ENCODE data around the gene BDH1.

Gene BDH1

DNA sequence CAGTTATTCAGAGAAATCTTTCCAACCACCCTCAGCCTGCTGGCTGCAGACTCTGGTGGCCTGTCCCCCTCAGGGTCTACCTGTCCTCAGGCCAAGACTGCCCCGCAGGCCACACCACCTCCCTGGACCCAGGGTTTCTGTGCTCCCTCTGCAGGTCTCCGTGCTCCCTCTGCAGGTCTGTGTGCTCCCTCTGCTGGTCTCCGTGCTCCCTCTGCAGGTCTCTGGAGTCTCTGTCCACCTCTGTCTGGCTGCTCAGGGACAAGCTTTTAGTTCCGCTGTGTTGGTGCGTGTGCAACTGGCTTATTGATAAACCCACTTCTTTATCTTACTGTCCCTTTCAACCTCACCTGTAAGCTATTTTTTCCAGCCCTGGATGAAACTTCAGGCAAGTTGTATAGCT lies 30.1 kb downstream of the BDH1 start:
- H3K4me3 ChIP-seq (ENCODE audit: low read depth, low read length), result no peak overlapping the region
- DNase-seq (ENCODE audit: low read depth), result no peak
- TF ChIP-seq, protein P1, sequence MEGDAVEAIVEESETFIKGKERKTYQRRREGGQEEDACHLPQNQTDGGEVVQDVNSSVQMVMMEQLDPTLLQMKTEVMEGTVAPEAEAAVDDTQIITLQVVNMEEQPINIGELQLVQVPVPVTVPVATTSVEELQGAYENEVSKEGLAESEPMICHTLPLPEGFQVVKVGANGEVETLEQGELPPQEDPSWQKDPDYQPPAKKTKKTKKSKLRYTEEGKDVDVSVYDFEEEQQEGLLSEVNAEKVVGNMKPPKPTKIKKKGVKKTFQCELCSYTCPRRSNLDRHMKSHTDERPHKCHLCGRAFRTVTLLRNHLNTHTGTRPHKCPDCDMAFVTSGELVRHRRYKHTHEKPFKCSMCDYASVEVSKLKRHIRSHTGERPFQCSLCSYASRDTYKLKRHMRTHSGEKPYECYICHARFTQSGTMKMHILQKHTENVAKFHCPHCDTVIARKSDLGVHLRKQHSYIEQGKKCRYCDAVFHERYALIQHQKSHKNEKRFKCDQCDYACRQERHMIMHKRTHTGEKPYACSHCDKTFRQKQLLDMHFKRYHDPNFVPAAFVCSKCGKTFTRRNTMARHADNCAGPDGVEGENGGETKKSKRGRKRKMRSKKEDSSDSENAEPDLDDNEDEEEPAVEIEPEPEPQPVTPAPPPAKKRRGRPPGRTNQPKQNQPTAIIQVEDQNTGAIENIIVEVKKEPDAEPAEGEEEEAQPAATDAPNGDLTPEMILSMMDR (IDR thresholded peaks at IDR 0.05; ENCODE audit: low read depth, low read length), result peak; percentile 4
- TF ChIP-seq POLR2A (IDR thresholded peaks at IDR 0.05; ENCODE audit: extremely low read depth, insufficient read length), result no peak
- TF ChIP-seq, protein P2, sequence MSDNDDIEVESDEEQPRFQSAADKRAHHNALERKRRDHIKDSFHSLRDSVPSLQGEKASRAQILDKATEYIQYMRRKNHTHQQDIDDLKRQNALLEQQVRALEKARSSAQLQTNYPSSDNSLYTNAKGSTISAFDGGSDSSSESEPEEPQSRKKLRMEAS (IDR thresholded peaks at IDR 0.05; ENCODE audit: low read depth, low read length), result no peak

DNA sequence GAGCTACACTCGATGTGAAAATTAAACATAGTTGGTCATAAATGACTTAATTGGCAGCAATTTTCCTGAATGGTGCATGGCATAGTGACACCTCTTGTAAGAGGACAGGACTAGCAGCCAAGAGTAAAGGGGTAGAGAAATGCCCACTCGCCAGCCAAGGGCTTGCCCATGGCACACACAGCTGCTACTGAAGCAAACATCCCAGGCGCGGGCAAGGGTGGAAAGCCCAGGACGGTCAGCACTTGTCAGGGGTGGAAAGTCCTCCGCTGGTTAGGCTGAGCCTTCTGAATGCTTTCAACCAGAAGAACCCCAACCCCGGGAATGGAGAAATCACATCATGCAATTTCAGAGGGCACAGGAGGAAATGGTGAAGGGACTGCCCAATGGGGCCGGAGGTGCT lies 31.6 kb downstream of the BDH1 start:
- H3K4me3 ChIP-seq (ENCODE audit: low read depth, low read length), result no peak overlapping the region
- TF ChIP-seq POLR2A (IDR thresholded peaks at IDR 0.05; ENCODE audit: extremely low read depth, insufficient read length), result no peak

DNA sequence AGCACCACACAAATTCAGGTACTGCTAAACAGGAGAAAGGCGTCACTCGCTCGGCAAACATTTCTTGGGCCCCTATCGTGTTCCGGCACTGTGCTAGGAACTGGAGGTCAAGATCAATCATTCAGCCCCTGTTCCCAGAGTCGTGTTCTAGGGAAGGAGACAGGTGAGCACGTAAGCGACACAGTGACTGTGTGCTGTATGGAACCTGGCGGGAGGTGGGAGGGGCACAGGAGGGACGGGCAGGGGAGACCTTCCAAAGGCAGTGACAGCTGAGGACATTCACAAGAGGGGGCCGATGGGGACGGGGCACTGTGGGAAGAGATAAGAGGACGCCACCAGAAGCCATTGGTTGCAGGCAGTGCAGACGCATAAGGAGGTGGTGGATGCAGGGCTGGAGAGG lies 32.2 kb downstream of the BDH1 start:
- H3K4me3 ChIP-seq (ENCODE audit: low read depth, low read length), result no peak overlapping the region
- TF ChIP-seq MYC (IDR thresholded peaks at IDR 0.05; ENCODE audit: low read depth, low read length) (no peak), POLR2A (IDR thresholded peaks at IDR 0.05; ENCODE audit: extremely low read depth, insufficient read length) (no peak)
- TF ChIP-seq, protein P2 (IDR thresholded peaks at IDR 0.05; ENCODE audit: low read depth, low read length), result no peak
- TF ChIP-seq, protein P1 (IDR thresholded peaks at IDR 0.05; ENCODE audit: low read depth, low read length), result no peak
- DNase-seq (ENCODE audit: low read depth), result no peak

More for the DNA sequence above, 31.6 kb downstream of the BDH1 start:
- DNase-seq (ENCODE audit: low read depth), result no peak

DNA sequence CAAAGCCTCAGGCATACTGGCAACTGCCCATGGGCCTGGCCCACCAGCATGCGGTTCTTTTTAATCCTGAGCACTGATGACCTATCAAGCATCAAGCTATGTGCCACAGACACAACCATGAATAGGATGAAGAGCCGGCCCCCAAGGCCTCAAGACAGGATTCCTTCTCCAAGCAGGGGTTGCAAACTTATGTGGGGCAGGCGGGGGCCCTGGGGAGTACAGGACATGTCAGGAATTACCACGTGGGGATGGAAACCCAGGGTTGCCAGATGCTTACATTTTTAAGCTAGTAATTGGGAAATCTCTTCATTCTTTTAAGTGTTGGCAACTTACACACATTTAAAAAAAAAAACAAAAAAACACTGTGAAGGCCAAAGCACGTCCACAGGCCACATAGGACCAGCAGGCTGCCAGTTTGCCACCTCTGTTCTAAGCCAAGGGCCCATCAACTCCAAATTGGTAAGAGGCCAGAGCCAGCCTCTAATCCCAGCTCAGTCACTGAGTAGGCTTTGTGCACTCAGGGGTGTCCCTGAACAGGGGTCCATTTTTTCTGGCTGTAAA lies 32.8 kb downstream of the BDH1 start:
- DNase-seq (ENCODE audit: low read depth), result no peak
- TF ChIP-seq, protein P1 (IDR thresholded peaks at IDR 0.05; ENCODE audit: low read depth, low read length), result no peak
- TF ChIP-seq MYC (IDR thresholded peaks at IDR 0.05; ENCODE audit: low read depth, low read length) (no peak), POLR2A (IDR thresholded peaks at IDR 0.05; ENCODE audit: extremely low read depth, insufficient read length) (no peak)
- TF ChIP-seq, protein P2 (IDR thresholded peaks at IDR 0.05; ENCODE audit: low read depth, low read length), result no peak
- H3K4me3 ChIP-seq (ENCODE audit: low read depth, low read length), result no peak overlapping the region

DNA sequence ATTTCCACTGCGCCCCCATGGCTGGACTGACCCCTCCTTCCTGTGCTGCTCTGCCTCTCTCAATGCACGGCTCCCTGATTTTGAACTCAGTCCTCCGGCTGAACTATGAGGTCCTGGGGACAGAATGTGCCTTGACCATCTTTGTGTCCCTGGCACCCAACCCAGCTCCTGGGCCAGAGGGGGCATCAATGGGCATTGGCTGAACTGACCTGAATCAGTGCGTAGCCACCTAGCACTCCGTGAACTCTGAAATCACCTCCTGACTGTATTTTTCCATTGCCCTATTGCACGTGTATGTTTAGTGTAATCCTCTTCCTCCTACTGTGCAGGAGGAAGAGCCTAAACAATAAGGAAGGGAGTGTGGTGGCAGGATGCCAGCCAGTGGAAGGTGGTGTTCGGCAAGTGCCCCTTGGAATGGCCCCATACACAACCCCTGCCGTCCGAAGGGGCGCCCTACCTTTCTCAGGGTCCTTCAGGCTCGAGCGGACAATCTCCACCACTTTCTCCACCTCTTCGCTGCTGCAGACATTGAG lies 33.5 kb downstream of the BDH1 start:
- no peak overlapping the region for H3K4me3 ChIP-seq (ENCODE audit: low read depth, low read length)
- no peak for TF ChIP-seq POLR2A (IDR thresholded peaks at IDR 0.05; ENCODE audit: extremely low read depth, insufficient read length)
- TF ChIP-seq, protein P2 (IDR thresholded peaks at IDR 0.05; ENCODE audit: low read depth, low read length), result no peak
- TF ChIP-seq MYC (IDR thresholded peaks at IDR 0.05; ENCODE audit: low read depth, low read length), result no peak
- TF ChIP-seq, protein P1 (IDR thresholded peaks at IDR 0.05; ENCODE audit: low read depth, low read length), result no peak
- DNase-seq (ENCODE audit: low read depth), result no peak

DNA sequence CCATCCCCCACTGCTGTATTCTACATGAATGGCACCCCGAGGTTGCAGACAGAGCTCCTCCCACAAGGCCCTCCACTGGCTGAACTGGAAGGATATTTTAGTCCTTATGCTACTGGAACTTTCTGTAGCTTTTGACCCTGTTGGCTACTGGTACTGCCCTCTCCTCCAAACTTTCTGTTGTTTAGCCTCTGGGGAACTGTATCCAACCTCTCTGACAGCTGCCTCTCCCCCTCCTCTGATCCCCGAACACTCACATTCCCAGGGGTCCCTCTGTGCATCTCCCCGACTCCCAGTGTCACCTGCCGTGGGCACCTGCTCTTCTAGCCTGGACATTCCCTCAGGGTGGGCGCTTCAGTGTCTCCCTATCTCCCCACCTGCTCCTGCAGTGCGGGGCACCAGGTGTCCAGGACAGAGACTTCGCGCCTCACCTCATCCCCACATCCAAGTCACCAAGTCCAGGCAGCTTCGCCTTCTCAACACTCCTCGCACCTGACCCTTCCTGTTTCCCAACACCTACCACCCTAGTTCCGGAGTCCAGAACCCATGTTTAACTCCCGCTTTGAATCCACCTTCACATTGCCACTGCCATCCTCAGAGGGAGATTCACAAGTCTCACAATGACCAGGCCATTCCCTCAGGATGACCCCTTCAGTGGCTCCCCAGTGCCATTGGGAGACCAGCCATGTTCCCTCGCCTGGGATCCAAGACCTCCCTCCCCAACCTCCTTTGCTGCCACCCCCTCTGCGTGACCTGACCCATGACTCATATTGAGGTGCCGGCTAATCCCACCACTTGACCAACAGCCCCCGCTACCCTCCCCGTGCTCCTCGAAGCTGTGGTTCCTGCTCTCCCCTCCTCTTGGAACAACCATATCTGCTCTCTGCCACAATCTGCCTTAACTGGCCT lies 34.2 kb downstream of the BDH1 start:
- TF ChIP-seq MYC (IDR thresholded peaks at IDR 0.05; ENCODE audit: low read depth, low read length) (no peak), POLR2A (IDR thresholded peaks at IDR 0.05; ENCODE audit: extremely low read depth, insufficient read length) (no peak)
- TF ChIP-seq, protein P1 (IDR thresholded peaks at IDR 0.05; ENCODE audit: low read depth, low read length), result no peak
- TF ChIP-seq, protein P2 (IDR thresholded peaks at IDR 0.05; ENCODE audit: low read depth, low read length), result no peak
- H3K4me3 ChIP-seq (ENCODE audit: low read depth, low read length), result no peak overlapping the region
- DNase-seq (ENCODE audit: low read depth), result no peak
